ENCODE results near the gene BANF2.
A peak's percentile ranks its signal among the peaks of the same experiment; 100 is the strongest.
"Not testable (repeated sequence)": the region's sequence is repeated elsewhere in the genome, so short reads cannot be mapped to it uniquely, and the experiment has no call there.

The BANF2 gene

DNA sequence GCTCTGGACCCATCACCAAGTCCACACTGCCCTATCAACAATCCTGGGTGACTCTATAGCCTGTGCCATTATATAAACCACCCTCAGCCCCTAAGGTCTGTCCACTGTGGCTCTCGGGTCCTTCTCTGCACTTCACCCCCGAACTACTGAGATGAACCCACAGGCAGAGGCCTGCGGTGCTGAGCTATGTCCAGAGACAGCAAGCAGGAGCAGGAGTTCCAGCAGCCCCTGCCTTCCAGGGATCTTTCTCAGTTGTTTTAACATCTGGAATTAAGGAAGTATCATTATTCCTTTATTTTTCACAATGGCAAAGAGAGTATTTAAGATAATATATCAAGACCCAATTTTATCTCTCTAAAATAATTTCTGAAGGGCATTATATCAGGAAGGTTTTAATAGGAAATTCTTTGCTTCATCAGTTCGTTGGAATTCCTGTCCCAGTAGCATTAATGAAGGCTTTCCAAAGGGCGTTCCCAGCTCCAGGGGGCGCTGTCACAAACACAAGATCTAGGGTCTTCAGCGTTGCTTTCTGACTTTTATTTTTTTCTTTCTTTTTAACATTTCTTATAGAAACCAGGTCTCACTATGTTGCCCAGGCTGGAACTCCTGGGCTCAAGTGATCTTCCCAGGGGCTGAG lies 45.0 kb upstream of the BANF2 start:
- TF ChIP-seq ZNF274 (IDR thresholded peaks at IDR 0.05; ENCODE audit: low read depth, low read length) = no peak
- no peak for TF ChIP-seq SUZ12 (IDR thresholded peaks at IDR 0.05; ENCODE audit: extremely low read depth, insufficient read depth, insufficient read length)
- no peak for TF ChIP-seq YY1 (IDR thresholded peaks at IDR 0.05; ENCODE audit: insufficient read depth, insufficient read length)
- H3K4me1 ChIP-seq (ENCODE audit: insufficient read depth, insufficient read length) = peaks cover 1% of the 10 kb centered on the region
- H3K27me3 ChIP-seq (ENCODE audit: insufficient read depth, insufficient read length) = no peaks in the 10 kb centered on the region

DNA sequence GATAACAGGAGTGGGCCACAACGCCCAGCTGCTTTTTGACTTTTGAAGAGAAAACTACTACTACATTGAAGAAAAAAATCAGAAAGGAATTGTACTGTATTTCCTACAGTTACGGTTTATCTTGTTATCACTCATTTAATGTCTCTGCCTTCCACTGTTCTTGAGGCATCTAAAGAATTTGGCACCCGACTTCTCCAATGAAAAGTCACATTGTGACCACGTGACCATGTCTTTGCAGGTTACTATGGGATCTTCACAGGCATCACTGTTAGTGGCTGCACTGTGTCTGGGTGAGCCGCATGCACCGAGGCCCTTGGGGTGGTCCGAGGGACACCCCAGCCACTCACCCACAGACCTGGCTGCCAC lies 44.5 kb upstream of the BANF2 start:
- peaks cover 78% of the 10 kb centered on the region for H3K36me3 ChIP-seq (ENCODE audit: insufficient read depth, insufficient read length, low read length)
- no peak overlapping the region for H3K9ac ChIP-seq (ENCODE audit: insufficient read length, low read depth)
- no peak for DNase-seq (ENCODE audit: low read depth, low spot score)
- H3K9me3 ChIP-seq (ENCODE audit: insufficient read depth, low read length) = peaks cover 10% of the 10 kb centered on the region; the same call in 1 of the 2 replicates
- TF ChIP-seq SUZ12 (IDR thresholded peaks at IDR 0.05; ENCODE audit: extremely low read depth, insufficient read depth, insufficient read length) = no peak
- no peak for TF ChIP-seq ZNF274 (IDR thresholded peaks at IDR 0.05; ENCODE audit: low read depth, low read length)
- TF ChIP-seq YY1 (IDR thresholded peaks at IDR 0.05; ENCODE audit: insufficient read depth, insufficient read length) = no peak
- H3K4me3 ChIP-seq (ENCODE audit: insufficient read length, low read depth) = no peak overlapping the region
- no peaks in the 10 kb centered on the region for H3K4me1 ChIP-seq (ENCODE audit: insufficient read depth, insufficient read length)
- H3K27me3 ChIP-seq (ENCODE audit: insufficient read depth, insufficient read length) = no peaks in the 10 kb centered on the region

More for the DNA sequence above, 45.0 kb upstream of the BANF2 start:
- Histone ChIP-seq H3K9me3 (ENCODE audit: insufficient read depth, low read length) (peaks cover 10% of the 10 kb centered on the region; the same call in 1 of the 2 replicates), H3K9ac (ENCODE audit: insufficient read length, low read depth) (no peak overlapping the region), H3K4me3 (ENCODE audit: insufficient read length, low read depth) (no peak overlapping the region), H3K36me3 (ENCODE audit: insufficient read depth, insufficient read length, low read length) (peaks cover 77% of the 10 kb centered on the region)
- peak; percentile 48 for DNase-seq (ENCODE audit: low read depth, low spot score)

DNA sequence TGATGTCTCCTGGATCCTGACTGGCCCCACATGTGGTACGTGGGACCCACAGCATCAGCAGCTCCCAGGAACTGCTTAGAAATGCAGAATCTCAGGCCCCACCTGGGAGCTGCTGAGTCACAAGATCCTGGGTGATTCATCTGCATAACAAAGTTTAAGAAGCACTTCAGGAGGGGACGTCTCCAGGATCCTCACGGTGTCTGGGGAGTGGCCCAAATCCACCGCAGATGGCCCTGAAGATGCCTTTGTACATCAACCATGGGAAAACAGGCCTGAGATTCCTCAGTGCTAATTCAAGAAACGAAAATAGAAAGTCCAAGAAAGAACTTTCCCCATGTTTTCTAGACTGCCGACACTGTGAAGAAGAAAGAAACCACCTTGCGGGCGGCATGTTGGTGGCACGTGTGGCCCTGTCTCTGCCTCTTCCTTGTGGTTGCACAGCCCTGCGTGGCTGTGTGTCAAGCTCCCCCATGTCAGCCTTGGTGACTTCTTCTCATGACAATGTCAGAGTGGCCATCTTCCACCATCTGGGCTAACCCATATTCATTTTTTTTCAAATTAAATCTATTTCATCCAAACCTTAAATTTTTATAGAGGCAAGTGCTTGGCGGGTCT lies 43.8 kb upstream of the BANF2 start:
- no peak for DNase-seq (ENCODE audit: low read depth, low spot score)
- Histone ChIP-seq H3K4me1 (ENCODE audit: insufficient read depth, insufficient read length) (no peaks in the 10 kb centered on the region), H3K9ac (ENCODE audit: insufficient read length, low read depth) (no peak overlapping the region), H3K36me3 (ENCODE audit: insufficient read depth, insufficient read length, low read length) (peaks cover 78% of the 10 kb centered on the region), H3K4me3 (ENCODE audit: insufficient read length, low read depth) (no peak overlapping the region), H3K9me3 (ENCODE audit: insufficient read depth, low read length) (peaks cover 10% of the 10 kb centered on the region; the same call in 1 of the 2 replicates), H3K27me3 (ENCODE audit: insufficient read depth, insufficient read length) (no peaks in the 10 kb centered on the region)
- no peak for TF ChIP-seq YY1 (IDR thresholded peaks at IDR 0.05; ENCODE audit: insufficient read depth, insufficient read length)

DNA sequence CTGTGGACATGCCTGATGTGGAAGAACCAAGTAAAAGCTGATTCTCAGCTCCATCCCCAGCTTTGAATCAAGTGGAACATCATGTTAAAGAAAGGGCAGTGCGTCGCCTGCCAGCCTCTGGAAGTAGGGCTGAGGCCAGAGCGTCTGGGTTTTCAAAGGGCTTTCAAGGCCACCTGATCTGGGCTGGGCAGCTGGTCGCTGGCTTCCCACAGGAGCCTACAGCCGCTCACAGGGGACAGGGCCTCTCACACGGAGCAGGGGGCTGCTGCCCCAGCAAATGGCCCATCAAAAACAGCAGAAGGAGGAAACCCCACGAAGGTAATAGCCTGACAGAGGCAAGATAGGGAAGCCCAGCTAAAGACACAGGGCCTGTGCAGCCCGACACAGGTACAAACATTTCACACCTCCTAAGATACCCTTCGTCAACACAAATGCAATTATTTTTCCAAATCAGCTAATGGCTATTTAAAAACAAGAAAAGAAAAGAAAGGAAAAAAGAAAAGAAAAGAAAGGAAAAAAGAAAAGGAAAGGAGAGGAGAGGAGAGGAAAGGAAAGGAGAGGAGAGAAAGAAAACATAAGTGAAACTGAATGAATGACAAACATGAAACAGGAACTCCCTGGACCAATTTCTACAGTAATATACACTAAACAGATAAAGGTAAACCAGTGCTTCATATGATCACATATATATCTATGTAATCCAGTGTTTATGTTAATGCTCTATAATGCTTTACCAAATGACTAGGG lies 42.5 kb upstream of the BANF2 start:
- Histone ChIP-seq H3K9ac (ENCODE audit: insufficient read length, low read depth) (no peak overlapping the region), H3K4me1 (ENCODE audit: insufficient read depth, insufficient read length) (no peaks in the 10 kb centered on the region), H3K27me3 (ENCODE audit: insufficient read depth, insufficient read length) (no peaks in the 10 kb centered on the region), H3K4me3 (ENCODE audit: insufficient read length, low read depth) (no peak overlapping the region), H3K36me3 (ENCODE audit: insufficient read depth, insufficient read length, low read length) (peaks cover 73% of the 10 kb centered on the region), H3K9me3 (ENCODE audit: insufficient read depth, low read length) (peaks cover 10% of the 10 kb centered on the region; the same call in 1 of the 2 replicates)
- DNase-seq (ENCODE audit: low read depth, low spot score) = no peak
- TF ChIP-seq YY1 (IDR thresholded peaks at IDR 0.05; ENCODE audit: insufficient read depth, insufficient read length) (no peak), SUZ12 (IDR thresholded peaks at IDR 0.05; ENCODE audit: extremely low read depth, insufficient read depth, insufficient read length) (no peak), ZNF274 (IDR thresholded peaks at IDR 0.05; ENCODE audit: low read depth, low read length) (no peak)

- no peak for DNase-seq (ENCODE audit: low read depth, low spot score)
- Histone ChIP-seq H3K9ac (ENCODE audit: insufficient read length, low read depth) (no peak overlapping the region), H3K4me3 (ENCODE audit: insufficient read length, low read depth) (no peak overlapping the region), H3K27me3 (ENCODE audit: insufficient read depth, insufficient read length) (no peaks in the 10 kb centered on the region), H3K4me1 (ENCODE audit: insufficient read depth, insufficient read length) (no peaks in the 10 kb centered on the region), H3K9me3 (ENCODE audit: insufficient read depth, low read length) (peaks cover 10% of the 10 kb centered on the region; the same call in 1 of the 2 replicates), H3K36me3 (ENCODE audit: insufficient read depth, insufficient read length, low read length) (peaks cover 68% of the 10 kb centered on the region)
- TF ChIP-seq YY1 (IDR thresholded peaks at IDR 0.05; ENCODE audit: insufficient read depth, insufficient read length) (no peak), SUZ12 (IDR thresholded peaks at IDR 0.05; ENCODE audit: extremely low read depth, insufficient read depth, insufficient read length) (no peak), ZNF274 (IDR thresholded peaks at IDR 0.05; ENCODE audit: low read depth, low read length) (no peak)
These were observed 41.7 kb upstream of the BANF2 start for GRCh38 chr20:17657898-17658647.

DNA sequence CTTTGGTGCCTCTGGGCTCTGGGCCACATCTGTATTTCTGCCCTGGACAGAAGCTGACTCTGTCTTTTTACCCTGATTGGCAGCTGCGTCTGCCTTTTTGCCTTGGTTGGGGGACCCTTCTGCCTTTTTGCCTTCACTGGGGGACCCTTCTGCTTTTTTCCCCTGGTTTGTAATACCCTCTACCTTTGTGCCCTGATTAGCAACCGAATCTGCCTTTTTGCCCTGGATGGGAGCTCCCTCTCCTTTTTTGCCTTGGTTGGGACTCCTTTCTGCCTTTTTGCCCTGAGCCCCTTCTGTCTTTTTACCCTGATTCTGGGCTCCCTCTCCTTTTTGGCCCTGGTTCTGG lies 41.1 kb upstream of the BANF2 start:
- no peak for TF ChIP-seq ZNF274 (IDR thresholded peaks at IDR 0.05; ENCODE audit: low read depth, low read length)
- H3K36me3 ChIP-seq (ENCODE audit: insufficient read depth, insufficient read length, low read length) = peaks cover 65% of the 10 kb centered on the region
- no peak for DNase-seq (ENCODE audit: low read depth, low spot score)

DNA sequence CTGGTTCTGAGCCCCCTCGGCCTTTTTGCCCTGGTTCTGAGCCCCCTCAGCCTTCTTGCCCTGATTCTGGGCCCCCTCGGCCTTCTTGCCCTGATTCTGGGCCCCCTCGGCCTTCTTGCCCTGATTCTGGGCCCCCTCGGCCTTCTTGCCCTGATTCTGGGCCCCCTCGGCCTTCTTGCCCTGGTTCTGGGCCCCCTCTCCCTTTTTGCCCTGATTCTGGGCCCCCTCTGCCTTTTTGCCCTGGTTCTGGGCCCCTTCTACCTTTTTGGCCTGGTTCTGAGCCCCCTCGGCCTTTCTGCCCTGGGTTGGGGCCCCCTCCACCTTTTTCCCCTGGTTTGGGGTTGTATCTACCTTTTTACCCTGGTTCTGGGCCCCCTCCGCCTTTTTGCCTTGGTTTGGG lies 40.4 kb upstream of the BANF2 start:
- not testable (repeated sequence) for H3K9ac ChIP-seq (ENCODE audit: insufficient read length, low read depth); H3K4me3 ChIP-seq (ENCODE audit: insufficient read length, low read depth); DNase-seq (ENCODE audit: low read depth, low spot score); H3K27me3 ChIP-seq (ENCODE audit: insufficient read depth, insufficient read length); H3K4me1 ChIP-seq (ENCODE audit: insufficient read depth, insufficient read length); H3K9me3 ChIP-seq (ENCODE audit: insufficient read depth, low read length)
- H3K36me3 ChIP-seq (ENCODE audit: insufficient read depth, insufficient read length, low read length) = peaks cover 62% of the 10 kb centered on the region

More for the DNA sequence above, 41.1 kb upstream of the BANF2 start:
- Histone ChIP-seq H3K9me3 (ENCODE audit: insufficient read depth, low read length) (peaks cover 10% of the 10 kb centered on the region; the same call in 1 of the 2 replicates), H3K9ac (ENCODE audit: insufficient read length, low read depth) (no peak overlapping the region), H3K4me1 (ENCODE audit: insufficient read depth, insufficient read length) (no peaks in the 10 kb centered on the region), H3K4me3 (ENCODE audit: insufficient read length, low read depth) (no peak overlapping the region), H3K27me3 (ENCODE audit: insufficient read depth, insufficient read length) (no peaks in the 10 kb centered on the region)
